ENCODE data around the gene NUP210. TPM values are rescaled to one million over a fixed set of nuclear protein-coding genes. Genes with fewer than 3 reads are reported as not detected.

The NUP210 gene
- total RNA-seq, 1 experiment from 2014 or later, result 64.0 TPM

DNA sequence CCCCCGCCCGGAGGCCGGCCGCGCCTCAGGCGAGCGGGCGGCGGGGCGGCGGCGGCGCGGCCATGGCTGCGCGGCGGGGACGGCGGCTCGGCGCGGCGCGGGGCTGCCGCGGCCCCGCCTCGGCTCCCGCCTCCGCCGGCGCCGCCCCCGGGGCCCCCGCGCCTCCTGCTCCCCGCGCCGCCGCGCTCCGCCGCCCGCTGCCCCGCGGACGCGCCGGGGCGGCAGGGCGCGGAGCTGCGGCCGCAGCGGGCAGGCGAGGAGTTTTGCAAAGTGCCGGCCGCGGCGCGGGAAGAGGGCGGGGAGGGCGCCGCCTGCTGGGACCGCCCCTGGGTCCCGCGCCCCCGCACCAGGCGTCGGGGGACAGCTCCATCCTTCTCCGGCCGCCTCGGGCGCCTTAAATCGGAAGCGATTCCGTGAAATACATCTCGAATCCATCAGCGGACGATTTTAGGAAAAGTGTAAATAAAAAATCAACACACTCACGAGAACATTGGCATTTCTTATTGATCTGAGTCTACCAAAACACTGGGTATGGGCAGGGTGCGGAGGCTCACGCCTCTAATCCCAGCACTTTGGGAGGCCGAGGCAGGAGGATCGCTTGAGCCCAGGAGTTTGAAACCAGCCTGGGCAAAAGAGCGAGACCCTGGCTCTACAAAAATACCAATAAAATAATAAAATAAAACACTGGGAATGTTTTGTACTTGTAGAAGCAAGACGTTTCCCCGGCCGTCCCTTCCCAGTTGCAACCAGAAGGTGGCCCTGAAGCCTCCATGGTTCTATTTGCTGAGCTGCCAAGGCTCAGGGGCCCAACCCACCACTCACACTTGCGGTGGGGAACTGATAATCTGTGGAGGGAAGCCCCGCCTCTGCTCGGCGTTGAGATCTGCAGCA is 136.9 kb downstream of the NUP210 start:
- ChIA-PET CTCF (interaction anchor here (0.6 to 1.6 kb wide), 13 partner anchors 54 to 1904 kb away, joined by 3 to 13 read pairs (median 4); partner anchors contain the start of gene HDAC11), POLR2A (ENCODE audit: unreplicated experiment) (interaction anchor here (0.6 kb wide), 1 partner anchor 172 kb away, joined by 4 read pairs; no protein-coding TSS in a partner anchor)
- H4K20me1 ChIP-seq (ENCODE audit: low read length), result peaks cover 5% of the 10 kb centered on the region; the same call in 1 of the 2 replicates
- peaks cover 44% of the 10 kb centered on the region for H3K79me2 ChIP-seq (ENCODE audit: low read length)
- peak overlapping the region; percentile 95 for H2AFZ ChIP-seq (ENCODE audit: low read length)
- intact Hi-C loops (cut with micrococcal nuclease), result loop anchor here (1.0 to 5.0 kb wide), 4 partner anchors 66 to 191 kb away; no protein-coding TSS in a partner anchor
- peak overlapping the region; percentile 91 for H3K4me2 ChIP-seq (ENCODE audit: low read length)
- H3K4me1 ChIP-seq (ENCODE audit: insufficient read depth, low read length), result peaks cover 15% of the 10 kb centered on the region
- DNase-seq, result peak; percentile 63
- no peaks in the 10 kb centered on the region for H3F3A ChIP-seq (ENCODE audit: low read length, unreplicated experiment)
- no peaks in the 10 kb centered on the region for H3K9me2 ChIP-seq (replicated peaks; ENCODE audit: low read length)
- H3K9me3 ChIP-seq (ENCODE audit: low read length), result no peaks in the 10 kb centered on the region
- BruUV-seq (replicated peaks), result no TSS peak
- no peaks in the 10 kb centered on the region for H3K27me3 ChIP-seq (ENCODE audit: low read length)
- H3K9ac ChIP-seq (ENCODE audit: low read length), result peak overlapping the region; percentile 52
- no peak for TF ChIP-seq EZH2phosphoT487 (IDR thresholded peaks at IDR 0.05; ENCODE audit: borderline replicate concordance, low read length)
- TF ChIP-seq, protein P1, sequence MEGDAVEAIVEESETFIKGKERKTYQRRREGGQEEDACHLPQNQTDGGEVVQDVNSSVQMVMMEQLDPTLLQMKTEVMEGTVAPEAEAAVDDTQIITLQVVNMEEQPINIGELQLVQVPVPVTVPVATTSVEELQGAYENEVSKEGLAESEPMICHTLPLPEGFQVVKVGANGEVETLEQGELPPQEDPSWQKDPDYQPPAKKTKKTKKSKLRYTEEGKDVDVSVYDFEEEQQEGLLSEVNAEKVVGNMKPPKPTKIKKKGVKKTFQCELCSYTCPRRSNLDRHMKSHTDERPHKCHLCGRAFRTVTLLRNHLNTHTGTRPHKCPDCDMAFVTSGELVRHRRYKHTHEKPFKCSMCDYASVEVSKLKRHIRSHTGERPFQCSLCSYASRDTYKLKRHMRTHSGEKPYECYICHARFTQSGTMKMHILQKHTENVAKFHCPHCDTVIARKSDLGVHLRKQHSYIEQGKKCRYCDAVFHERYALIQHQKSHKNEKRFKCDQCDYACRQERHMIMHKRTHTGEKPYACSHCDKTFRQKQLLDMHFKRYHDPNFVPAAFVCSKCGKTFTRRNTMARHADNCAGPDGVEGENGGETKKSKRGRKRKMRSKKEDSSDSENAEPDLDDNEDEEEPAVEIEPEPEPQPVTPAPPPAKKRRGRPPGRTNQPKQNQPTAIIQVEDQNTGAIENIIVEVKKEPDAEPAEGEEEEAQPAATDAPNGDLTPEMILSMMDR (conservative IDR thresholded peaks at IDR 0.05; ENCODE audit: low read depth, low read length), result peak; percentile 63
- peak overlapping the region; percentile 84 for H3K4me3 ChIP-seq (ENCODE audit: low read length)
- no peaks in the 10 kb centered on the region for H3K36me3 ChIP-seq (ENCODE audit: low read depth, low read length)
- no peak overlapping the region for H3K27ac ChIP-seq (ENCODE audit: low read length)
- ATAC-seq, result peak; percentile 44

DNA sequence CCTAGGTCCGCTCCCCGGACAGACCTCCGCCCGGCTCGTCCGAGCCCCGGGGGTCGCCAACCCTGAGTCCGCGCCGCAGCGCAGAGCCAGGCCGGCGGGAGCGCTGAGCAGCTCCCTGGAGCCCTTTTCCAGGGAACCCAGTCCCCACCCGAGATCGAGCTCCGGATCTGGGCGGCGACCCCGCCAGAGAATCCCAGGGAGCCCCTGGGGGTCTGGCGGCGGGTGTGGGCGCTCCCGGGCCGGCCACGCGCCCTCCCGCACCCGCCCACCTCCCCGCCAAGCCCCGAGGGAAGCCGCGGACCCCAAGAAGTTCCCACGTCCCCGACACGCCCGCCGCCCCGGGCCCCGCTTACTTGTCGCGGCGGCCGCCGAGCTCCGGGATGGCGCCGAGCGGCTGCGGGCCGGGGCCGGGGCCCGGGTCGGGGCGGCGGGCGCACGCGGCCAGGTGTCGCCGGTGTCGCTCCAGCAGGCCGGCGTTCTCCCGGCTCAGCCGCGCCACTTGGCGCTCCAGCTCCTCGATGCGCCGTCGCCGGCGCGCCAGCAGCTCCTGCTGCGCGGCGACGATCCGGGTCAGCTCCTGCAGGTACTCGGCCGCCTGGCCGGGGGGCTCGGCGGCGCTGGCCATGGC is 137.7 kb downstream of the NUP210 start:
- CTCF ChIA-PET, result interaction anchor here (0.6 to 1.6 kb wide), 8 partner anchors 53 to 1903 kb away, joined by 3 to 6 read pairs (median 4); partner anchors contain the start of gene HDAC11
- no TSS peak for BruUV-seq (replicated peaks)
- peak overlapping the region; percentile 84 for H3K4me3 ChIP-seq (ENCODE audit: low read length)

More for the DNA sequence above, 137.7 kb downstream of the NUP210 start:
- Histone ChIP-seq H3K36me3 (ENCODE audit: low read depth, low read length) (no peaks in the 10 kb centered on the region), H3K4me2 (ENCODE audit: low read length) (peak overlapping the region; percentile 95), H2AFZ (ENCODE audit: low read length) (peak overlapping the region; percentile 42; the same call in 1 of the 2 replicates), H4K20me1 (ENCODE audit: low read length) (peaks cover 9% of the 10 kb centered on the region; the same call in 1 of the 2 replicates), H3K4me1 (ENCODE audit: insufficient read depth, low read length) (peaks cover 22% of the 10 kb centered on the region), H3K27me3 (ENCODE audit: low read length) (no peaks in the 10 kb centered on the region), H3K9me3 (ENCODE audit: low read length) (no peaks in the 10 kb centered on the region), H3K9me2 (replicated peaks; ENCODE audit: low read length) (no peaks in the 10 kb centered on the region), H3K27ac (ENCODE audit: low read length) (no peak overlapping the region), H3K9ac (ENCODE audit: low read length) (peak overlapping the region; percentile 67), H3F3A (ENCODE audit: low read length, unreplicated experiment) (no peaks in the 10 kb centered on the region), H3K79me2 (ENCODE audit: low read length) (peaks cover 51% of the 10 kb centered on the region)
- DNase-seq, result peak; percentile 39
- TF ChIP-seq EZH2 (IDR thresholded peaks at IDR 0.05; ENCODE audit: low read length, unreplicated experiment), result no peak
- TF ChIP-seq EZH2phosphoT487 (IDR thresholded peaks at IDR 0.05; ENCODE audit: borderline replicate concordance, low read length), result no peak
- TF ChIP-seq, protein P1 (conservative IDR thresholded peaks at IDR 0.05; ENCODE audit: low read depth, low read length), result no peak
- POLR2A ChIA-PET (ENCODE audit: unreplicated experiment), result interaction anchor here (0.6 to 0.7 kb wide), 2 partner anchors 172 to 219 kb away, joined by 3 to 4 read pairs; no protein-coding TSS in a partner anchor
- intact Hi-C loops (cut with micrococcal nuclease), result loop anchor here (2.0 to 5.0 kb wide), 2 partner anchors 65 to 176 kb away; no protein-coding TSS in a partner anchor
- peak; percentile 8 for ATAC-seq
